Heart left ventricle (tissue), 13 donors: Measurements from ENCODE around the gene SURF6.

ENCODE experiments used
- CTCF ChIP-seq, 12 donors: fragments of 200-600 bp; sonication (generic) in 4 of 12; IDR thresholded peaks; one replicate each; pipeline versions ENCODE4 v1.5.0 to v1.8.0; 2018 to 2022; ENCODE audit warnings: antibody characterized with exemption in 12 of 12, mild to moderate bottlenecking in 5 of 12
- POLR2A ChIP-seq, 2 donors: fragments of 450-650 bp; IDR thresholded peaks; one replicate each; pipeline ENCODE4 v1.6.1; 2017; ENCODE audit warnings: antibody characterized with exemption in 2 of 2, mild to moderate bottlenecking in 2 of 2, moderate library complexity in 2 of 2
- donor health status: ischemic (EF 13 %, LVEDD 7.1; RV severe dilation, severe dysfunction).
- donor health status: DM: no; HTN: yes; CAD: no.
- donor health status: DM: no; HTN: no; CAD: no.
- donor health status: ischemic (EF 25% LVEDD 6.9; RV normal size, moderate dysfunction).
- donor health status: ischemic (EF 25% LVEDD 5.7; RV mildly dilated, moderate dysfunction).
- donor health status: ischemic (EF 35%, LVEDD 5.7; RV mildly dilated, moderate dysfunction).
- donor health status: nonischemic (EF 11% LVEDD 7.7; RV severe dilation, severe dysfunction).
- donor health status: DM: yes; HTN: yes; CAD: no.
- donor health status: PGD.
- donor health status: ischemic (EF 29% LVEDD 5.4; RV normal size, mild dysfunction).
- donor health status: nonischemic (EF 23%, LVEDD 6.1; RV moderate dilation, normal function).

DNA sequence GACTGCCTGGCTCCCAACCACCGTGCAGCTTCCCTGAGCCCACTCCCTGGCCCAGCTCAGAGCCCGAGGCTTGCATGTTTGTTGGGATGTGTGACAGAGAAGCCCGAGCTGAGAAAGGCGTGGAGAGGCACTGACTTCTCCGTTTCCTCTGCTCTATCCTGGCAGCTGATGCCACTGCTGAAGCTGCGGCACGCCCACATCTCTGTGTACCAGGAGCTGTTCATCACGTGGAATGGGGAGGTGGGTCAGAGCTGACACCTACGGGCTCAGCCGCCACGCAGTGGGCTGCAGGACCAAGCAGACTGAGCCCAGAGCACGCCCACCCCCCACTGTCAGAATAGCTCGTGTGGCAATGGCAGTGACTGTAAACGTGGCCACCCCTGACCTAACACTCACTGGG lies 49.5 kb upstream of the SURF6 start:
- no peak for TF ChIP-seq POLR2A (IDR thresholded peaks at IDR 0.05)
- no peak for TF ChIP-seq CTCF (IDR thresholded peaks at IDR 0.05)
